Measurements from ENCODE around the gene DOCK9. TPM values are rescaled to one million over a fixed set of nuclear protein-coding genes. Genes with fewer than 3 reads are reported as not detected.
A peak's percentile ranks its signal among the peaks of the same experiment; 100 is the strongest.

DOCK9 gene
- total RNA-seq, 2 donors from 2014 or later = 58.6 to 102 TPM

GRCh38 chr13:98751861-98752466, 225.9 kb downstream of the DOCK9 start:
- no peak for DNase-seq (ENCODE audit: low spot score)
- no peak for ATAC-seq (ENCODE audit: insufficient number of reproducible peaks, low FRiP score, low read depth)
- no peak for TF ChIP-seq CTCF (IDR thresholded peaks at IDR 0.05)

GRCh38 chr13:98751367-98751782, 226.5 kb downstream of the DOCK9 start:
- Histone ChIP-seq H3K27ac (no peak overlapping the region), H3K27me3 (replicated peaks; ENCODE audit: insufficient read depth) (no peaks in the 10 kb centered on the region), H3K9me3 (peaks cover 4% of the 10 kb centered on the region), H3K36me3 (no peaks in the 10 kb centered on the region), H3K4me1 (ENCODE audit: control insufficient read depth in 1 of 2, low read depth in 2 of 2) (peaks cover 8 to 11% of the 10 kb centered on the region in 2 donors), H3K4me3 (no peak overlapping the region)
- TF ChIP-seq CTCF (IDR thresholded peaks at IDR 0.05) = no peak
- no peak for ATAC-seq (ENCODE audit: insufficient number of reproducible peaks, low FRiP score, low read depth)
- no peak for DNase-seq (ENCODE audit: low spot score)

More at GRCh38 chr13:98751861-98752466, 225.9 kb downstream of the DOCK9 start:
- H3K4me1 ChIP-seq (ENCODE audit: control insufficient read depth in 1 of 2, low read depth in 2 of 2) = peaks cover 8 to 11% of the 10 kb centered on the region in 2 donors
- no peak overlapping the region for H3K27ac ChIP-seq
- H3K4me3 ChIP-seq = peak overlapping the region; percentile 61
- no peaks in the 10 kb centered on the region for H3K36me3 ChIP-seq
- H3K27me3 ChIP-seq (replicated peaks; ENCODE audit: insufficient read depth) = no peaks in the 10 kb centered on the region
- H3K9me3 ChIP-seq = peaks cover 4% of the 10 kb centered on the region

- TF ChIP-seq CTCF (IDR thresholded peaks at IDR 0.05) = no peak
- Histone ChIP-seq H3K4me1 (ENCODE audit: control insufficient read depth in 1 of 2, low read depth in 2 of 2) (peaks cover 8 to 11% of the 10 kb centered on the region in 2 donors), H3K27me3 (replicated peaks; ENCODE audit: insufficient read depth) (no peaks in the 10 kb centered on the region), H3K36me3 (no peaks in the 10 kb centered on the region), H3K4me3 (no peak overlapping the region), H3K27ac (no peak overlapping the region), H3K9me3 (peaks cover 4% of the 10 kb centered on the region)
- ATAC-seq (ENCODE audit: insufficient number of reproducible peaks, low FRiP score, low read depth) (no peak), DNase-seq (ENCODE audit: low spot score) (no peak)
Measured at GRCh38 chr13:98749501-98749900, 228.4 kb downstream of the DOCK9 start.

- ATAC-seq (ENCODE audit: insufficient number of reproducible peaks, low FRiP score, low read depth) = no peak
- H3K27ac ChIP-seq = no peak overlapping the region
- no peak overlapping the region for H3K4me3 ChIP-seq
- H3K27me3 ChIP-seq (replicated peaks; ENCODE audit: insufficient read depth) = no peaks in the 10 kb centered on the region
- H3K9me3 ChIP-seq = no peaks in the 10 kb centered on the region
- no peaks in the 10 kb centered on the region for H3K36me3 ChIP-seq
- TF ChIP-seq CTCF (IDR thresholded peaks at IDR 0.05) = no peak
- H3K4me1 ChIP-seq (ENCODE audit: control insufficient read depth in 1 of 2, low read depth in 2 of 2) = peaks cover 0 to 3% of the 10 kb centered on the region in 2 donors
- no peak for DNase-seq (ENCODE audit: low spot score)
Measured at GRCh38 chr13:98746968-98747367, 230.9 kb downstream of the DOCK9 start.

Other genes with a start within 250 kb of the DOCK9 start
- gene SLC15A1, start 225.4 kb downstream of the DOCK9 start, total RNA-seq = not detected
- 10 to 100 TPM; 41.3 to 49.7 TPM for gene UBAC2, start 222.8 kb upstream of the DOCK9 start, total RNA-seq